SK-N-SH treated with all-trans-retinoic acid at 6 μM for 48 hours (cell line): ENCODE results near the gene NAPA.

Source experiments
- ATAC-seq: fragments of 200-7000 bp; cut with Tn5 transposase; 3 replicates; pipeline ENCODE4 v1.9.1; 2020; ENCODE audit warnings: mild to moderate bottlenecking, moderate library complexity
- ARNTL ChIP-seq: fragments of 450-650 bp; formaldehyde crosslinking; IDR thresholded peaks from 2 replicates; pipeline ENCODE4 v1.5.0; 2020; ENCODE audit warnings: low read depth, mild to moderate bottlenecking, moderate library complexity, borderline replicate concordance
- CREB5 ChIP-seq: fragments of 250-450 bp; sonication (Bioruptor Pico); IDR thresholded peaks from 2 replicates; pipeline ENCODE4 v1.5.1; 2020; ENCODE audit warnings: low read depth, mild to moderate bottlenecking, moderate library complexity
- CSDC2 ChIP-seq: fragments of 250-450 bp; sonication (Bioruptor Pico); IDR thresholded peaks from 2 replicates; pipeline ENCODE4 v1.5.0; 2020; ENCODE audit warnings: mild to moderate bottlenecking, moderate library complexity
- ESRRG ChIP-seq: fragments of 250-450 bp; sonication (Bioruptor Pico); IDR thresholded peaks from 2 replicates; pipeline ENCODE4 v1.6.1; 2021; ENCODE audit warnings: mild to moderate bottlenecking
- GLIS3 ChIP-seq: fragments of 250-450 bp; sonication (Bioruptor Pico); IDR thresholded peaks from 2 replicates; pipeline ENCODE4 v1.5.0; 2020; ENCODE audit warnings: mild to moderate bottlenecking, moderate library complexity
- OSR1 ChIP-seq: fragments of 250-450 bp; sonication (Bioruptor Pico); IDR thresholded peaks from 2 replicates; pipeline ENCODE4 v1.8.0; 2022; ENCODE audit warnings: moderate library complexity, mild to moderate bottlenecking, inconsistent platforms
- PATZ1 ChIP-seq: fragments of 250-450 bp; sonication (Bioruptor Pico); IDR thresholded peaks from 2 replicates; pipeline ENCODE4 v1.8.0; 2020; ENCODE audit warnings: mild to moderate bottlenecking, moderate library complexity, borderline replicate concordance
- POU6F1 ChIP-seq: fragments of 250-450 bp; sonication (Bioruptor Pico); IDR thresholded peaks from 2 replicates; pipeline ENCODE4 v1.8.0; 2021; ENCODE audit warnings: low read depth, mild to moderate bottlenecking, moderate library complexity, borderline replicate concordance
- TCF4 ChIP-seq: fragments of 250-450 bp; sonication (Bioruptor Pico); IDR thresholded peaks from 2 replicates; pipeline ENCODE4 v1.8.0; 2021; ENCODE audit warnings: mild to moderate bottlenecking, moderate library complexity, borderline replicate concordance
- TOX ChIP-seq: fragments of 250-450 bp; sonication (Bioruptor Pico); IDR thresholded peaks from 2 replicates; pipeline ENCODE4 v1.8.0; 2021; ENCODE audit warnings: mild to moderate bottlenecking, moderate library complexity, borderline replicate concordance
- TSHZ2 ChIP-seq: fragments of 250-450 bp; sonication (Bioruptor Pico); IDR thresholded peaks from 2 replicates; pipeline ENCODE4 v1.5.0; 2020; ENCODE audit warnings: mild to moderate bottlenecking, moderate library complexity
- ZC3H10 ChIP-seq: fragments of 250-450 bp; sonication (Bioruptor Pico); IDR thresholded peaks from 2 replicates; pipeline ENCODE4 v1.5.1; 2021; ENCODE audit warnings: mild to moderate bottlenecking, moderate library complexity
- ZFP3 ChIP-seq: fragments of 250-450 bp; sonication (Bioruptor Pico); IDR thresholded peaks from 2 replicates; pipeline ENCODE4 v1.5.0; 2020; ENCODE audit warnings: mild to moderate bottlenecking, moderate library complexity
- ZFP30 ChIP-seq: fragments of 450-650 bp; formaldehyde crosslinking; IDR thresholded peaks from 2 replicates; pipeline ENCODE4 v1.5.0; 2022; ENCODE audit warnings: mild to moderate bottlenecking, moderate library complexity
- ZNF565 ChIP-seq: fragments of 450-650 bp; formaldehyde crosslinking; conservative IDR thresholded peaks from 2 replicates; pipeline ENCODE4 v1.5.0; 2020; ENCODE audit warnings: low read depth, mild to moderate bottlenecking, moderate library complexity
- ZNF70 ChIP-seq: fragments of 450-650 bp; formaldehyde crosslinking; IDR thresholded peaks from 2 replicates; pipeline ENCODE4 v1.5.0; 2020; ENCODE audit warnings: mild to moderate bottlenecking, moderate library complexity
- ZNF8 ChIP-seq: fragments of 450-650 bp; formaldehyde crosslinking; IDR thresholded peaks from 2 replicates; pipeline ENCODE4 v1.5.0; 2020; ENCODE audit warnings: mild to moderate bottlenecking, moderate library complexity

NAPA gene

GRCh38 chr19:47494729-47495128 lies 20.1 kb downstream of the NAPA start:
- no peak for TF ChIP-seq POU6F1 (CRISPR knock-in tag)
- peak; percentile 86; the same call in 1 of the 2 replicates for TF ChIP-seq ZFP3 (CRISPR knock-in tag)
- peak; percentile 45; the same call in 1 of the 2 replicates for TF ChIP-seq TSHZ2 (CRISPR knock-in tag)
- TF ChIP-seq TCF4 (CRISPR knock-in tag): peak; percentile 84; the same call in 1 of the 2 replicates
- TF ChIP-seq, all 23 proteins: peak for 3
- peak; percentile 53 for ATAC-seq

GRCh38 chr19:47494211-47494547 lies 20.7 kb downstream of the NAPA start:
- no peak for ATAC-seq
- no peak for TF ChIP-seq TOX (CRISPR knock-in tag)

- TF ChIP-seq GLIS3 (CRISPR knock-in tag) (no peak), ZNF565 (CRISPR knock-in tag) (no peak), ZNF70 (CRISPR knock-in tag) (no peak), CSDC2 (CRISPR knock-in tag) (no peak), ESRRG (CRISPR knock-in tag) (no peak), PATZ1 (CRISPR knock-in tag) (no peak), ZNF8 (no peak), TSHZ2 (CRISPR knock-in tag) (no peak), POU6F1 (CRISPR knock-in tag) (no peak), OSR1 (no peak), ZFP3 (CRISPR knock-in tag) (no peak), ZFP30 (no peak), ARNTL (CRISPR knock-in tag) (no peak), TCF4 (CRISPR knock-in tag) (no peak), ZC3H10 (CRISPR knock-in tag) (no peak), CREB5 (CRISPR knock-in tag) (no peak)
- TF ChIP-seq, all 23 proteins: peak for 0
- ATAC-seq: no peak
These were observed 21.3 kb downstream of the NAPA start for GRCh38 chr19:47493378-47494210.
